HG02763 (cell line): ENCODE results near the gene CST8.

Experiments used
- ATAC-seq: cut with Tn5 transposase; IDR thresholded peaks from one replicate; pipeline ENCODE4 v1.9.1; 2021; ENCODE audit warnings: mild to moderate bottlenecking, moderate library complexity; ENCODE audit not compliant: unreplicated experiment

Gene CST8

DNA sequence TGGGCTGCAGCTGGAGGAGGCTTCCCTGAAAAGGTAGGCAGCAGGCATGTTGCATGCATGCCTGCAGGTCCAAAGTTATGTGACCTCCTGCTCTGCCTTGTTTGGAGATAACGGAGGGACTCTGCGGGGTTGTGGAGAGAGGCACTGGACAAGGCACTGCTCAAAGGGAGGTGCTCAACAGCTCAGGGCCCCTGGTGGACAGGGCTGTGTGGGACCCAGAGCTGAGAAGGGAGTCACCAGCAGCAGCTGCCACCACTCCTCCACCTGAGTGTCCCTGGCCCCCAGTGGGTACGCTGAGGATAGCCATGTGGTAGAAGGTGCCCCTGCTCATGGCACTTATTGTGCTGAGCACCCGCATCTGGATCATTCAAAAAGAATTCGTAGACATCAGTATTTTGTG, 15.5 kb upstream of the CST8 start:
- no peak for ATAC-seq

DNA sequence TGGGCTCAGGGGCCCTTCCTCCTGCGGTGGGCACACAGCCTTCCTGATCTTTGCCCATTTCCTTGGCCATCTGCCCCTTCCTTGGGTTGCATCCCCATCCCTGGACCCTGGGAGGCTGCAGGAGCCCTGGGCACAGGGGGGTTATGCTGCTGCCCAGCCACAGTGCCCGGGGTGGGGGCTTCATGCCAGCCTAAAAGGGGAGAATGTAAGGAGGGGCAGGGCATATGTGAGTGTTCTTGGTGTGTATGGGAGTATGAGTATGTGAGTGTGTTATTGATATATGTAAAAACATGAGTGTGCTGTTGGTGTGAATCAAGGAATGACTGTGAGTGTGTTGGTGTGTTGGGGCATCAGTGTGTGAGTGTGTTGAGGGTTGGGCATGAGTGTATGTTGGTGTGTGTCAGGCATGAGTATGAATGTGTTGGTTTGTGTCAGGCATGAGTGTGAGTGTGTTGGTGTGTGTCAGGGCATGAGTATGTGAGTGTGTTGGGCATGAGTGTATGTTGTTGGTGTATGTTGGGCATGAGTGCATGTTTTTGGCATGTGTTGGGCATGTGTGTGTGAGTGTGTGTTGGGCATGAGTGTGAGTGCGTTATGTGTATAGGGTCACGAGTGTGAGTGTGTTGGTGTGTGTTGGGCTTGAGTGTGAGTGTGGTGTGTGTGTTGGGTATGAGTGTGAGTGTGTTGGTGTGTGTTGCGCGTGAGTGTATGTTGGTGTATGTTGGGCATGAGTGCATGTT, 14.7 kb upstream of the CST8 start:
- no peak for ATAC-seq

DNA sequence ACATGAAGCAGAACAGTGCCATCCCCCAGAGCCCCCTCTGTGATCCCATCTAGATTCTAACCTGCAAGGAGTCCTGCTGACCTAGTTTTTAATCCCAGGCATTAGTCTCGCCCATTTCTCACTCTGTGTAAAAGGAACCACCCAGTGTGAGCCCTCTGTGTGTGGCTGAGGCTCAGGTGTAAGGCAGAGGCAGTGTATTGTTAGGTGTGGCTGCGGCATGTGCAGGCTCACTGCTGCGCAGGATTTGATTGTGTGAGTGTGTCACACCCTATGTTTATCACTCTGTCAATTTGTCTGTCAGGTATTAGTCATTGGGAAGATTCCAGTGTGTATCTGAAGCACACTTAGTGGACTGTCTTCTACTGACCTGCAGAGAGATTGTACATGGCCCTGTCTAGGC, 13.7 kb upstream of the CST8 start:
- ATAC-seq = no peak

DNA sequence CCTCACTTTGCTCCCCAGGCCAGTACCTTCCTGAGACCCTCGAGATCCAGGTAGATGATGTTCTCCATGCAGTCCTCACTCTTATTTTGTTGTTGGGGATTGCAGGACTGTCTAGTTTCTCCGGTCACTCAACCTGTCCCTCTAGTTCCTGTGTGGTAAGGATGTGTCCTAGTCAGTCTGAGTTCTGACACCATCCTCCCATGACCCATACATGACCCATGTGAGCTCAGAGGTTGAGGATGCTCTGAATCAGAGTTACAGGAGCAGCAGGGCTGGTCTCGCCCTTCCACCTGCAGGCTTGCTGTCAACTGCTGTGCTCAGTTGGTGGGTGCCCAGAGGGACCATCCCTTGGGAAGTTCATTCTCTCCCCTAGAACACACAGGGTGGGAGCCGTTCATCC, 11.9 kb upstream of the CST8 start:
- no peak for ATAC-seq

DNA sequence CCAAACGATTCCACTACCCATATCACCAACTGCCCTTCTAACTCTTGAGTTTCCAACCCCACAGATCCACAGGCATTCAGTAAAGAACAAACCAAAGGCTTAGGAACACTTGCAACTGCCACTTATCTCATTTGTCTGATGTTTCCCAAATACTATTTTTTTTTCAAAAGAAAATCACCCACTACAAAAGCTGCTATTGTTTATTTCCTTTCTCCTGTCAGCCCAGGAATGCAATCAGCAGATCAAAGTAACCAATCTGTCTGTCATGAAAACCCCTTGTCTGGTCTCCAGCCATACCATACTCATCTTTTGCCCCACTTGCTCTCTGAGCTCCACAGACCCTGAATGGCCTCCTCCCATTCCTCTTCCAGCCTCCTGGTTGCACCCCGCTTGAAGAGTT, 8.8 kb upstream of the CST8 start:
- ATAC-seq = no peak

DNA sequence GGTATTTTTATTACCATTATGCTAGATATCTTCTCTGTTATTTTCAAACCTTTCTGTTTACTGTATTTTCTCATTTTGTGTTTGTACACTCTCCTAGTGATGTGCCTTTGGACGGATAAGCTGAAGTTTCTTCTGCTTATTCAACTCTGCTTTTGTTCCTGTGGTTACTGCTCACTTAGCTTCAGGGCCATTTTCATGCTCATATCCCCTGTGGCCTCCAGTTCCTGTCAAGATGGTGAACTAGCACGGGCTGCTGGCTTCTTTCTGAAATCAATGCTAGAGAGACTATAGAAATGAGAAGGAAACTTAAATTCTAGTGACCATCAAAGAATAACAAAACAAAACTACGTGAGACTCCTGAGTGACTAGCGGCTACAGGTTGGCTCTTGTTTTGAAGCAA, 6.8 kb upstream of the CST8 start:
- ATAC-seq = no peak

DNA sequence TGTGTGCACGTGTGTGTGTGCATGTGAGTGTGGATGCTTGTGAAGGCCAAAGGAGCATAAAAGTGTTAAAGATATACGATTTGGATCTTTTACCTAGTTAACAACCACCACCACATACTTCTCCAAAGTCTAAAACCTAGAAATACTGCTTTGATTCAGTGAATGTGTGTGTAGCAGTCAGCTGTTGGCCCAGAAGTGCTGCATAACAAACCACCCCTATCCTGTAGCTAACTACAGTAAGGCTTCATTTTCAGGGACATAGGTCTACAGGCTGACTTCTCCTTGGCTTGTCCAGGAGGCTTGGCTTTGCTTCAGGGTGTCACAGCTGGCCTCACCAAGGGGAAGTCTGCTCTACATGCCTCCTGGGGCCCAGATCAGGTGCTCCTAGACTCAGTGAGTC, 2.4 kb upstream of the CST8 start:
- ATAC-seq = no peak

DNA sequence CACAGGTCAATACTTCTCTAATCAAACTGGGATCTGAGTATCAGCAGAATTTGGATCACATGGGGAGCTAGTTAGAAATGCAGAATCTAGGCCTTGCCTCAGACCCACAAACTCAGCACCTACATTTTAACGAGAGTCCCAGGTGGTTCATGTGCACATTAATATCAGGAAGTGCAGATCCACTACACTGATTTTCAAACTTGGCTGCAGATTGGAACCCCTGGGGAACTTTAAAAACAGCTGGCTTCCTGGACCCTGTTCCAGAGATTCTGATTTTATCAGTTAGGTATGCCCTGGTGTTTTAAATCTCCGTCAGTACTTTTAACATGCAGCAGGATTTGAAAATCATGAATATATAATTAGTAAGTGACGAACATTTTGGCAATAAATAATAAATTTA, 1.9 kb upstream of the CST8 start:
- no peak for ATAC-seq

DNA sequence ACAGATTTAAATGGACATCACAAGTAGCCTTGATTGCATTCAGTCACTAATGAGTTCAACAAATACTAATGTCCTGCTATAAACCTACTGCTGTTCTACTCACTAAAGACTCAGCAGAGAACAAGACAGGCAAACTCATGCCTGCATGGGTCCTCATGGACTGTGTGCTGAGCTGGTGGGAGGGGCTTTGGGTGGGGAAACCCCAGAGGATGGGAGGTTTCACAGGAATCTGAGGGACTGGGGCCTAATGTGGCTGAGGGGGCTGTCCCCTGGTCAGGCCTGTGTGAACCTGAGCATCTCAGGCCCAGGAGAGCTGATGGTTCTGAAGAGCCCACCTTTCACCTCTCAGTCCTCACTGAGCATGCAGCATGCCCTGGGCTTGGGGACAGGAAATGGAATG, 1.4 kb downstream of the CST8 start:
- no peak for ATAC-seq

DNA sequence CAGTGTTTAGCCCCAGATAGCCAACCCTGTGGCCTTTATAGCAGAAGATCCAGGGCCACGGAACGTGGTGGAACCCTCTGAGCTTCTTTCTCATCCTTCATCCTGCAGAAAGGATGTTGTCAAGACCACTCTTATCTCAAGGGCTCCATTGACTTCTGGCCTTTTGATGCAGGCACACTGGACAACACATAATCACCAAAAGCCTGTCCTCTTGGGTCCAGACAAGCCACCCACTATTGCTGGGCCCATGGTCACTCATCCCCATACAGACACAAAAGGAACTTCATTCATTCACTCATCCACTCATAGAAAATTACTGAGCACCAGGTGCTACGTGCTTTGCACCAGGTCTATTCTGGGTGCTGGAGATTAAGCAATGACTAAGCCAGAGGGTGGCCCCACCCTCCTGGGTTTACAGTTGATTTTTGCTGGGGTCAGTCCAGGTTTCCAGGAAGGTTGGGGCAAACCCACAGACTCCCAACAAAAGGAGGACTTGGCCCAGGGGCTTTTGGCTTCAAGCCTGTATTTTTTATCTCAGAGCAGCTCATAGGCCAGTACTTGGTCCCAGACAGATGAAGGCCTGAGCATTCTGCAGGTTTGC, 2.4 kb downstream of the CST8 start:
- no peak for ATAC-seq

DNA sequence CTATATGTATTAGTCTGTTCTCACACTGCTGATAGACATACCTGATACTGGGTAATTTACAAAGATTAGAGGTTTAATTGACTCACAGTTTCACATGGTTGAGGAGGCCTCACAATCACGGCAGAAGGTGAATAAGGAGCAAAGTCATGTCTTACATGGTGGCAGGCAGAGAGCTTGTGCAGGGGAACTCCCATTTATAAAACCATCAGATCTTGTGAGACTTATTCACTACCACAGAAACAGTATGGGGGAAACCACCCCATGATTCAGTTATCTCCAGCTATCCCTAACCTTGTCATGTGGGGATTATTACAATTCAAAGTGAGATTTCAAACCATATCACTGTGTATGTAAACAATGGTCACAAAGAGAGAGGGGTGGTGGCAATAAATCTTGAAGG, 6.6 kb downstream of the CST8 start:
- ATAC-seq = no peak

DNA sequence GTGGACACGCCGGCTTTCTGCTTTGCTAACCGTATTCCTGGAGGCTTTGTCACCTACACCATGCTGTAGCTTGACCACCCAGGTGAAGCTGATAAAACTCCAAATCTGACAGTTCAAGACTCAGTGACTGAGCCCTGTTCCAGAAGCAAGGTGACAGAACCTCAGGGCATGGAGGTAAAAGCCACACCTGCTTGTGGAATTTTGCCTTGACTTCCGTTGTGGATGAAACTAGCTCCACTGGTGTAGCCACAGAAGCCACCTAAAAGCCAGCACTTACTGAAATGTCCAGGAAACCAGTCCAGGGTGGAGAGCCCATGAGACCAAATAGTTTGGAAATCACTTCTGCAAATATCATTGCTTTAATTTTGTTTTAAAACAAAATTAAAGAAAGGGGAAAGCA, 11.0 kb downstream of the CST8 start:
- ATAC-seq = no peak

DNA sequence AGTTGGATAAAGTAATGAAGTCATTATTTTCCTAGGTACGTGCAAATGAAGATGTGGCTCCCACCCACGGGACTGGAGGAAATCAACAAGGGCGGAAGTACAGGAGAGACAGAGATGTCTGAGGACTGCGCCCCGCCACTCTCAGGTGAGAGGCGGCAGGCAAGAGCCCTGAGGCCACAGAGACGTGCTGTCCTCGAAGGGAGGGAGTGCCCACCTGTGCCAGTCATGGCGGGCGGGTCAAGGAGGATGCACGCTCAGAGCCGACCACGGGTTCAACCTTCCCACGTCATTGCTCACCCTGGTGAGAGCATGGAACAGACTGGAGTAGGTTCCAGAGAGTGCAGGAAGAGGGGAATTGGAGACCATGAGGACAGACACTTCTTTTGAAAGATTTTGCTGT, 12.7 kb downstream of the CST8 start:
- ATAC-seq = no peak

DNA sequence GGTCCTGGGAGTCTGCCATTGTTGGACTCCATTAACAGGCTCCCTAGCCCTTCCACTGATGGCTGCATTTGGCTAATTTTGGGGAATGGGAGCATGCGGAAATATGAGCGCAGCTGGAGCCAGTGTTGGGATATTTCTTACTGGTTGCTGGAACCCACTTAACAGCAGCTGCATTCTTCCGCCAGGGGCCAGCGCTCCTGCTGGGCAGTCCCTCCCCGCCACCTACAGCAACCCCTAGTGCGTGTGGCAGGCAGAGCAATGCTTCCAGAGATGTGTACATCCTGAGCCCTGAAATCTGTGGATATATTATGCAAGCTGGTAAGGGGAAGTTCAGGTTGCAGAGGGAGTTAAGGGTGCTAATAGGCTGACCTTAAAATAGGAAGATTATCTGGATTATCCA, 16.4 kb downstream of the CST8 start:
- no peak for ATAC-seq

DNA sequence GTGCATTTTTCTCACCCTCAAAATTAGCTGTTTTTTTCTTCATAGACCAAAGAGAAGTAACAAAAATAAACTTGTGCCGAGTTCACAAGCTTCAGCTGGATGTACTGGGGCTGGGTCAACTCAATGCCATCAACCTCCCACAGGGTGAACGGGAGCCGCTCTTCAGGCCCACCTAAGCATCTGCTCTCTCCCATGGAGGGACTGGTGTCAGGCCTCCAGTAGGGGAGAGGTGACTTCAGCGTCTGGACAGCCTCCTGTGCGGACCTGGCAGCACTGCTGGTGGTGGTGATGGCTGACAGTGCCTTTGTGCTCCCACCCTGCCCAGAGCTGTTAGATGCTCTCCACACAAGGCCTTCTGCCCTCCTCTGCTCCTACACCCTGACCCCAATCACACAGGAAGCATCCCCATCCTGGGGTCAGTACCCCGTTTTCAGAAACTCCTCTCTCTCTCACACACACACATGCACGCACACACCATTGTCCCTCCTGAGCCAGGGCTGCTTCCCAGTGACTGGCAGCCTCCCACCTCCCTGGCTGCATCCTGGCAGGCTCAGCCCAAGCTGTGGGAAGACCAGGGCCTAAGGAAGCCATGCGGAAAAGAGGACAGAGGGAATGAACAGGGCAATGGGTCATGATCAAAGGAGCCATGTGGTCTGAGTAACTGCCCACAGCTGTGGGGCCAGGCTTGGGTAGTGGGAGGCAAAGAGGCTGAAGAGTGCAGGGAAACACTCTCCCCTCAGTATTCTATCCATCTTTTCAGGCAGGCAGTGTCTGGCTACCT, 17.7 kb downstream of the CST8 start:
- ATAC-seq = no peak

DNA sequence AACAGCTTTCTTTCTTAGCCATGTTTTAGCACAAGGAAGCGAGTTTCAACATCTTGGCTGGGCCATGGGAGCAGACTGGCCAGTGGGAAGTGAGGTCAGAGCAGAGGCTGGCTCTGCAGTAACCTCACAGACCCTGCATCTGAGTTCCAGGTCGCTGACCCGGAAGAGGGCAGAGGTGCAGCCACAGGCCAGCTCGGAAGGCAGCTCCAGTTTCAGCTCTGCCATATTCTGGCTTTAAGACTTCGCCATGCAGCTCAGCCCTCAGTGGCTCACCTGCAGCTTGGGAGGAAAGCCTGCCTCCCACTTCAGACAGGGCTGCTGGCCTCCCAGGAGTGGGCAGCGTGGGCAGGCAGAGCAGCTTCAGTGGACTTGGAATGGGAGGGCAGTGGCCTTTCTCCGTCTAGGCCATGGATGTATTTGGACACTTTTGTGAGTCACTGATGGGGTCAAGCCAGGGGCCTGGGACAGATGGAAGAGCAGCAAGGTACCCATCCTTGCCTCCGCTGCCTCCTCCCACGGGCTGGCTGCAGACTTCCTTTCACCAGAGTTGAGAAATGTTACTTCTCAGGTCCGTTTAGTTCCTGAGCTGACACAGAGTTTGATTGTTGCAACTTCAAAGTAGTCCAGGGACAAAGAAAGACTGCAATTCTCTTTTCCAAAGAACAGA, 18.5 kb downstream of the CST8 start:
- ATAC-seq = no peak

DNA sequence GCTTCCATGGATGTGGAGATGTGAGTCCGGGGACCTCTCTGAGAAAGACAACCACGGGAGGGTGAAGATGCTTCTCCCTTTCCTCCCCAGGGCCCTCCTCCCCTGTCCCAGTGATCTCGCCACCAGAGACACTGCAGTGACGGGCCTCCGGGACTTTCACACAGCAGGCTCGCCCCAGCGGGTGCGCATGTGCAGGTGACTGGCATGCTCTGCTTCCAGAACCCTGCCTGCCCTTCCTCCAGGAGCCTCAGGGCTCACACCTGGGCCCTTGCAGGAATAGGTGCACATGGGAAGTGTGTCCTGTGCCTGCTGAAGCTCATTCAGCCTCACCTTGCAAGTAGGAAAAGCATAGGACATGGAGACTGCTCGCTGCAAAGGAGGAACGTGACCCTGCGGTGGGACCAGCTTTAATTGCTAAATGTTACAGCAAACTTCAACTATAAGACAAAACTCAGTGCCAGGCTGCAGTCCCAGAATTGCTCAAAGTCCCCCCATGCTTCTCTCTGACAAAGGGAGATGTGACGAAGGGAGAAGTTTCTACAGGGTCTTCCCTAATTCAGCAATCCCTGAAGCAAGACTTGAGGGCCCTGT, 19.2 kb downstream of the CST8 start:
- no peak for ATAC-seq

DNA sequence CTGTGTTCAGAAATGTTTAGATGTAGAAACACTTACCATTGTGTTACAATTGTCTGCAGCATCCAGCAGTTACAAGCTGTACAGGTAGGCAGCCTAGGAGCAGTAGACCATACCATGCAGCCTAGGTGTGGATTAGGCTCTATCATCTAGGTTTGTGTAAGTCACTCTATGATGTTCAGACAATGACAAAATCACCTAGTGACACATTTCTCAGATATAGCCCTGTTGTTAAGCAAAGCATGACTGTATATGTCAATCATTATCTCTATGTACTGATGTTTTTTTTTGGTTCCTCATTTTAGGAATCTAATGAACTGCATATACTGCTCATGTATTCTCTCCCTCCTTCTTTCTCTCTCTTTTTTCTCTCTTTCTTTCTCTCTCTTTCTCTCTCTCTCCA, 22.2 kb downstream of the CST8 start:
- ATAC-seq = peak; percentile 53

DNA sequence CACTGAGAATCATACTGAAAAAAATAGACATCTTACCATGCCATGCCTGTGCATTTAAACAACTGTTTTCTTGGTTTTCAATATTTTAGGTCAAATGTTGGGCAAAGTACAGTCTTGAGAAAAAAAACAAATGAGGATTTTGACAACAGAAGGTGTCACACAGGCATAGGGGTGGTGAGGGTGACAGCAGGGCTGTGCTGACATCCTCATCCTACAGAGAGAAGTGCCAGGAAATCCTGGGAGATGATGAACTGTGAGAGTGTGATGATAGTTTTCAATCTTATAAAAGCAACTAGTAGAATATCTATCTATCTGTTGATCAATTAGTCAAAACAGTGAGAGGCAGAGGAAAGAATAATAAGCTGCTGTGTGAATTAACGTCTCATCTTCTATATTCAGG, 23.9 kb downstream of the CST8 start:
- ATAC-seq = no peak

DNA sequence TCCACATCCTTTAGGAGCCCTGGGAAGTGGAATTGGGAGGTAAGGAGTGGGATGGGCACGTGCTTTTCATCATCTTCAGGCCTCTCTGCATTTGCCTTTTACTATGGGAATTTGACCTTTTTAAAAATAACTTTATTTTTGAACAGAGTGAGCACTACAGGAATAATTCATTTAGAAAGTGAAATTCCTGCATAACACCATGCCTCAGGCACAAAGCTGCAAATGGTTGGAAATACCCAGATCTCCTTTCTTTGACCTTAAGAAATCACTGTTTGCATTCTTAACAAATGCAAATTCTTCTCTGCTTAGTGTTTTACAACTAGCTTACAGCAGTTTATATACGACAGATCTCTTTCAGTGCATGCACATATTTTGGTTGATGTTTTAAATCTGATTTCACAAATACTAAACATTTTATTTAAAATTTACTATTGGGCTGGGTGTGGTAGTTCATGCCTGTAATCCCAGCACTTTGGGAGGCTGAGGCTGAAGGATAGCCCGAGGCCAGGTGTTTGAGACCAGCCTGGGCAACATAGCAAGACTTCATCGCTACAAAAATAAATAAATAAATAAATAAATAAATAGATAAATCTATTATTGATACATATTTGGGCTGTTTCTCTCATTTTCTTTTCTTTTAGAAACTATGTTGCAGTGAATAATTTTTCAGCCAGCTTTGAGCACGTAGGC, 24.5 kb downstream of the CST8 start:
- no peak for ATAC-seq

DNA sequence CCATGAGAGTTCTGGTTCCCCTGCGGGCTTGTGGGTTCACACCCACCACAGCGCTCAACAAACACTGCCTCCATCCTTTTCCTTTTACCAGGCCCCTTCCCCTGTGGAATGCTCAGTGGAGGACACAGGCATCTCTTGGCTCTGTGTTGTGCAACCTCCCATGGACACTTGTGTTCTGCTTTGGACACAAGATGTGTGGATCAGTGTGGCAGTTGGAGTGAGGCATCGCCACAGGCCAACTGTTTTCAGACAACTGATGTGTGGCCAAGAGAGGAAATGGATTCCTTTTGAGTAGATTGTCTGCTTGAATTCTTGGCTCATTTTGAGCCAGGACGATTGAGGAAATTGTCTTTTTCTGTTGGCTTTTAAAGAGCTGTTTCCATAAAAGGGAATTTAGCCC, 26.8 kb downstream of the CST8 start:
- ATAC-seq = no peak
